Dedifferentiated amniotic fluid mesenchymal stem cell (primary cell): Measurements from ENCODE around the gene PZP.

Experiments
- DNase-seq: peaks from one replicate; pipeline ENCODE4 v3.0.0-alpha.2; 2016; ENCODE audit errors: extremely low spot score

PZP gene

GRCh38 chr12:9104087-9104486, 104.1 kb downstream of the PZP start:
- DNase-seq, result no peak

DNA sequence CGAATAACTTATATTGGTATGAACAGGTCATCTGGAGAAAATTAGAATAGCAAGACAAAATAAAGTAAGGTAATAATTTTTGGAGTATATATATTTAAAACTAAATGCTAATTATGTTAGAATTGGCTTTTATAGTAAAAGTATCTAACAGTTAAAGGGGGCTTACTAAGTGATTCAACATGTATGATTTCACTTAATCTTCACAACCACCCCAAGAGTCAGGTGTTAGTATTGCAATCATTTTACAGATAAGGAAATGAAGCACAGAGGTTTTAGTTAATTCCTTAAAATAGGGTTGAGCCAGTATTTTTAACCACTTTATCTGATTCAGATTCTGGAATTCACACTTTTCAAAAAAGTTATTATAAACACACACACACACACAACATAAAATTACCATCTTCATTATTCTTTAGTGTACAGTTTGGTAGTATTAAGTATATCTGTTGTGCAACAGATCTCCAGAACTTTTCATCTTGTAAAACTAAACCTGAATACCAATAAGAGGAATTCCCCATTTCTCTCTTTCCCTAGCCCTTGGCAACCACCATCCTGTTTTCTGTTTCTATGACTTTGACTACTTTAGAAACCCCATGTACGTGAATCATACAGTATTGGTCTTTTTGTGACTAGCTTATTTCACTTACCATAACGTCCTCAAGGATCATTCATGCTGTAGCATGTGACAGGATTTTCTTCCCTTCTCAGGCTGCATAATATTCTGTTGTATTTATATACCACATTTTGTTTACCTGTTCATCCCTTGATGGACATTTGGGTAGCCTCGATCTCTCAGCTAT, 104.9 kb downstream of the PZP start:
- DNase-seq, result no peak

- DNase-seq, result no peak
Measured at GRCh38 chr12:9101018-9101687, 107.0 kb downstream of the PZP start.

DNA sequence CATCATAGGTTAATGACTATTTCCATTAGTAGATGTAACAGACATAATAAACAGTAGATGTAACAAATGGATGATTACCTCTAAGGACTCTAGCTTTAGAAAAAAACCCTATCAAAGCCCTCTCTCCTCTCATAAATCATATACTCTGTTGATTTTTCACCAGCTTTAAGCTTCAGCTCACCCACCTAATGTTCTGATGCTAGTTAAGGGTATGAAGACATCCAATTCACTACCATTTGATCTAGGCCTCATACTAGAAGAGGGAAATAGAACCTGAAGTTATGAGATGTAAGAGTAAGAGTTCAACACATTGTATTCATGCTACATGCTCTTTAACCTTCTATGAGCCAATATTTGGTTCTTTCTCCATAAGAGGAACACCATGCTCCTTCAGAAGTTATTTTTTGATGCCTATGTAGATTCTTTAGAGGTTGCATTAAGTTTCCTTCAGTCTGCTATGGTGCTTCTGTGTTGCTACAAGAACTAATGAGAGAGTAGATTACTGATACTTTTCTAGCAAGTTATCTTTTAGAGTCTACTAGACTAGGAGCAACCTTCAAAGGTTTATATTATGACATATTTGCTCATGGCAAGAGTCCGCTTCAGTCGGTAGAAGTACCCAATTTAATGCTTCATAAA, 108.5 kb downstream of the PZP start:
- DNase-seq, result no peak
